Neutrophil (primary cell): ENCODE measurements around the gene SLITRK5.

Experiments
- H3K27ac ChIP-seq: fragments of 200-600 bp; sonication (generic); 2 replicates; pipeline ENCODE4 v1.5.1; 2016; ENCODE audit warnings: mild to moderate bottlenecking, moderate library complexity
- H3K27me3 ChIP-seq: fragments of 200-600 bp; sonication (generic); 2 replicates; pipeline ENCODE4 v1.6.0; 2016; ENCODE audit warnings: mild to moderate bottlenecking
- H3K36me3 ChIP-seq: fragments of 200-600 bp; sonication (generic); 2 replicates; pipeline ENCODE4 v1.5.1; 2017
- H3K4me1 ChIP-seq, 2 experiments: fragments of 200-600 bp in 1 of 2; sonication (generic) in 1 of 2; 1 replicate in 1 of 2; 2 replicates in 1 of 2; pipeline versions ENCODE4 v1.5.1 to v1.6.1; 2013 to 2016; ENCODE audit warnings: low read depth in 1 of 2, low read length in 1 of 2, mild to moderate bottlenecking in 1 of 2, moderate library complexity in 1 of 2; ENCODE audit not compliant: control insufficient read depth in 1 of 2, insufficient read depth in 1 of 2
- H3K4me3 ChIP-seq, 2 experiments: fragments of 200-600 bp in 1 of 2; sonication (generic) in 1 of 2; 1 replicate in 1 of 2; 2 replicates in 1 of 2; pipeline ENCODE4 v1.5.1; 2013 to 2016; ENCODE audit warnings: low read depth in 1 of 2, low read length in 1 of 2, mild to moderate bottlenecking in 1 of 2, moderate library complexity in 1 of 2
- H3K9me3 ChIP-seq: fragments of 200-600 bp; sonication (generic); 2 replicates; pipeline ENCODE4 v1.5.1; 2016
- TF ChIP-seq, protein P1 (sequence below): fragments of 200-600 bp; sonication (generic); IDR thresholded peaks from 2 replicates; pipeline ENCODE4 v1.5.1; 2016; ENCODE audit warnings: antibody characterized with exemption

SLITRK5 gene

DNA sequence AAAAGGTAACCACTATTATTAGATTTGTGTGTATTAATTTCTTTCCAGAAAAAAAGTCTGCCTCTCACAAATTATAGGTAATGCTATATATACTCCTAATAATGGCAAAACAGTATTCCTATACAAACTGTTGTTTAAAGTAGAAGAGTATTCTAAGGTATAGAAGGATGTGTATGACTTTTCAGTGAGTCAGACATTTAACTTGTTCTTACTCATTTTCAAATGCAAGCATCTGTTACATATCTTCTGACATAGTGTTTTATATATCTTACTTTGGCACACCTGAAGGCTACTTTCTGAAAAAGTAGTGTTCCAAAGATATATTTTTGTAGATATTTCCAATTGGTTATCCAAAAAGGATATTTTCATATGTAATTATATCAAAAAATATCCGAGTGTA lies 3.5 kb upstream of the SLITRK5 start:
- no peak overlapping the region for H3K4me3 ChIP-seq
- peaks cover 47% of the 10 kb centered on the region for H3K27me3 ChIP-seq
- TF ChIP-seq, protein P1, sequence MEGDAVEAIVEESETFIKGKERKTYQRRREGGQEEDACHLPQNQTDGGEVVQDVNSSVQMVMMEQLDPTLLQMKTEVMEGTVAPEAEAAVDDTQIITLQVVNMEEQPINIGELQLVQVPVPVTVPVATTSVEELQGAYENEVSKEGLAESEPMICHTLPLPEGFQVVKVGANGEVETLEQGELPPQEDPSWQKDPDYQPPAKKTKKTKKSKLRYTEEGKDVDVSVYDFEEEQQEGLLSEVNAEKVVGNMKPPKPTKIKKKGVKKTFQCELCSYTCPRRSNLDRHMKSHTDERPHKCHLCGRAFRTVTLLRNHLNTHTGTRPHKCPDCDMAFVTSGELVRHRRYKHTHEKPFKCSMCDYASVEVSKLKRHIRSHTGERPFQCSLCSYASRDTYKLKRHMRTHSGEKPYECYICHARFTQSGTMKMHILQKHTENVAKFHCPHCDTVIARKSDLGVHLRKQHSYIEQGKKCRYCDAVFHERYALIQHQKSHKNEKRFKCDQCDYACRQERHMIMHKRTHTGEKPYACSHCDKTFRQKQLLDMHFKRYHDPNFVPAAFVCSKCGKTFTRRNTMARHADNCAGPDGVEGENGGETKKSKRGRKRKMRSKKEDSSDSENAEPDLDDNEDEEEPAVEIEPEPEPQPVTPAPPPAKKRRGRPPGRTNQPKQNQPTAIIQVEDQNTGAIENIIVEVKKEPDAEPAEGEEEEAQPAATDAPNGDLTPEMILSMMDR, result no peak

DNA sequence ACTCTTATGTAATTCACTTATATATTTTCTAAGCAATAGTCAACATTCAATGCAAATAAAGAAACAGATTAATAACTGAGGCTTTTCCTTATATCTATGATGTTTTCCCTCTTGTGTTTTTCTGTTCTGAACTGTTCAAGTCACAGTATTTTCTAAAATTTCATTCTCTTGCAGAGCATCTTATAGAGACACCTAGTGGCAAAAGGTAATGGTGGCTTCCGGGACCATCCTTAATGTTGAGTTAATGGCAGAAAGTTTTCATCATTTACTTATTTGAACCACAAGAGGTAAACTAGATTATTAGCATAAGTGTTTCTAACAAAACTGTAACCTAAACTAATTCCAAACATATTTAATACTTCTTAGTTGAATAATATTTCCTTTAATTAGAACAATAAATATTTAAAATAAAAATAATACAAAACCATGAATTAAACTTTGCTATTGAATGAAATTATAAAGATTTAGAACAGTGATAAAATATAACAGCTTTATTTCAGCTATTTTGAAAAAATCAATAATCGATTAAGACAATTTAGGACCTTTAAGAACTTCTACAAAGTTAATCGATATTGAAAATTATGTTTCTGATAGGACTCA lies 1.7 kb upstream of the SLITRK5 start:
- Histone ChIP-seq H3K4me1 (peaks cover 9 to 15% of the 10 kb centered on the region in 2 experiments), H3K27me3 (peaks cover 65% of the 10 kb centered on the region), H3K36me3 (no peaks in the 10 kb centered on the region), H3K4me3 (no peak overlapping the region), H3K27ac (no peak overlapping the region), H3K9me3 (no peaks in the 10 kb centered on the region)
- TF ChIP-seq, protein P1, result no peak

More for the DNA sequence above, 3.5 kb upstream of the SLITRK5 start:
- no peaks in the 10 kb centered on the region for H3K36me3 ChIP-seq
- peaks cover 8 to 15% of the 10 kb centered on the region in 2 experiments for H3K4me1 ChIP-seq
- H3K9me3 ChIP-seq, result no peaks in the 10 kb centered on the region
- no peak overlapping the region for H3K27ac ChIP-seq

DNA sequence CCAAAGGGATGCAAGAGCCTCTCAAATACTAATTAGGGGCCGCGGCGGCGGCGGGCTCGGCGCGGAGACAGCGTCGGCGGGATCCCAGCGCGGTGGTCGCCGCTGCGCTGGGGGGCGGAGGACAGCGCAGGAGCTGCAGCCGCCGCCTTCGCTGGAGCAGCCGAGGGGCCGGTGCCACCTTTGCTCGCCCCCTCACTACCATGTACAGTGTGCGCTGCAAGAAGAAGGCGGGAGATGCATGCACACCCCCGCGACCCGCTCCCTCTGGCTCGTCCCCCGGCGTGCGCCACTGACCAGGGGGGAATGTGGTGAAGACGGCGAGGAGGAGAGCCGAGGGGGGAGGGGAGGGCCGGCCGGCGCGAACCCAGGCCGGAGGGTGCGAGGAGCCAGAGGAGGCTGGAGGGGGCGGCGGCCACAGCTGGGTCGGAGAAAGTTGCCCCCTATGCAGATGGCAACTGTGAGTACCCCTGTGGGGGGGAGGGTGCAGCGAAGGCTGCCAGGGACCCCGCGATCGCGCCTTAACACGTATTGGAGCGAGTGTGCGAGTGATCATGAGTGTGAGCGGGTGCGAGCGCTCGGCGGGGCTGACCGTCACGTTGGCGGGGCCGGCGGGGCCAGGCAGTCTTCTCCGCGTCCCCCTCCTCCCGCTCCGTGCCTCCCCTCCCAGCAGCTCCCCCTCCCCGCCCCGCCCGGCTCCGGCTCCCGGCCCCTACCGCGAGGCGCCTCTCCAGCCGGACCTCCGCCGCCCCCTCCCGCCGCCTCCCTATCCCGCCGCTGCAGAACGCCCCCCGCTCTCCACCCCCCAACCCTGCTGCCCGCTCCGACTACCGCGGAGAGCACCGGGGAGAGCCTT lies 808 bp downstream of the SLITRK5 start:
- H3K4me1 ChIP-seq, result peaks cover 9 to 15% of the 10 kb centered on the region in 2 experiments
- peaks cover 90% of the 10 kb centered on the region for H3K27me3 ChIP-seq
- H3K36me3 ChIP-seq, result no peaks in the 10 kb centered on the region
- TF ChIP-seq, protein P1, result no peak
- H3K9me3 ChIP-seq, result no peaks in the 10 kb centered on the region
- peak overlapping the region in 1 of 2 experiments; percentile 30 for H3K4me3 ChIP-seq
- no peak overlapping the region for H3K27ac ChIP-seq

DNA sequence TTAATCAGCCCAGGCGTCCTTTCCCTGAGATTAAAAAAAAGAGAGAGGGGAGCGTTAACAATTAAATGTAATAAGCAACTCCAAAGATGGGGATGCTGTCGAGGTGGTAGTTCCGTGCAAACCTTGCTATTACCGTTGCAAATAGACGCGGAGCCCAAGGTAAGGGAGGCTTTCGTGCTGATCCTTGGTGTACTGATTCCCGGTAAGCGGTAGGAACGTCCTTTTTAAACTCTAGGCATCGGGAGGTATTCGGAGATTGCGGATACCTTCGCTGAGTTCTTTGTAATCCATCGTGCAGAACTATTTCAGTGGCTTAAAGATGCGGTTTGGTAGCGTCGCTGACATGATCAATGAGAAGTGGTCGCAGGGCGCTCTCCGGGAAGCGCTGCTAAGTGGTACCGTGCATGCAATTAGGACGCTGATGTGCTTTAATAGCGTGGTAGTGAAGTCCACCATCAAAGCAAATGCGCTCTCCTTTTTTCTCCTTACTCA lies 3.1 kb downstream of the SLITRK5 start:
- no peak overlapping the region for H3K27ac ChIP-seq
- TF ChIP-seq, protein P1, result no peak
- no peak overlapping the region for H3K4me3 ChIP-seq
- no peaks in the 10 kb centered on the region for H3K36me3 ChIP-seq
- peaks cover 100% of the 10 kb centered on the region for H3K27me3 ChIP-seq
- no peaks in the 10 kb centered on the region for H3K9me3 ChIP-seq
- H3K4me1 ChIP-seq, result peaks cover 15 to 24% of the 10 kb centered on the region in 2 experiments

DNA sequence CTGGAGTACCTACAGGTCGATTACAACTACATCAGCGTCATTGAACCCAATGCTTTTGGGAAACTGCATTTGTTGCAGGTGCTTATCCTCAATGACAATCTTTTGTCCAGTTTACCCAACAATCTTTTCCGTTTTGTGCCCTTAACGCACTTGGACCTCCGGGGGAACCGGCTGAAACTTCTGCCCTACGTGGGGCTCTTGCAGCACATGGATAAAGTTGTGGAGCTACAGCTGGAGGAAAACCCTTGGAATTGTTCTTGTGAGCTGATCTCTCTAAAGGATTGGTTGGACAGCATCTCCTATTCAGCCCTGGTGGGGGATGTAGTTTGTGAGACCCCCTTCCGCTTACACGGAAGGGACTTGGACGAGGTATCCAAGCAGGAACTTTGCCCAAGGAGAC lies 4.7 kb downstream of the SLITRK5 start:
- Histone ChIP-seq H3K27me3 (peaks cover 94% of the 10 kb centered on the region), H3K9me3 (no peaks in the 10 kb centered on the region), H3K4me1 (peaks cover 15 to 24% of the 10 kb centered on the region in 2 experiments), H3K27ac (no peak overlapping the region), H3K36me3 (no peaks in the 10 kb centered on the region), H3K4me3 (no peak overlapping the region)
- TF ChIP-seq, protein P1, result no peak
